Nucleus accumbens (tissue), 56 donors: ENCODE results near the gene TBX10.
"Not testable (repeated sequence)": the region's sequence is repeated elsewhere in the genome, so short reads cannot be mapped to it uniquely, and the experiment has no call there.

Experiments used
- DNase-seq, 56 donors: peaks; one replicate each; lab custom pipeline; 2025; lab: John Stamatoyannopoulos, UW

Gene TBX10

GRCh38 chr11:67646535-67647336, 7.2 kb upstream of the TBX10 start:
- DNase-seq = no peak

GRCh38 chr11:67645521-67646461, 6.2 kb upstream of the TBX10 start:
- DNase-seq = no peak

- DNase-seq = no peak
Measured at GRCh38 chr11:67644472-67645418, 5.2 kb upstream of the TBX10 start.

GRCh38 chr11:67644042-67644441, 4.5 kb upstream of the TBX10 start:
- DNase-seq = no peak

- no peak for DNase-seq
Measured at GRCh38 chr11:67642173-67643120, 2.9 kb upstream of the TBX10 start.

GRCh38 chr11:67641338-67642172, 2.0 kb upstream of the TBX10 start:
- DNase-seq = no peak

GRCh38 chr11:67640758-67641337, 1.3 kb upstream of the TBX10 start:
- no peak for DNase-seq

GRCh38 chr11:67640021-67640757, 626 bp upstream of the TBX10 start:
- DNase-seq = peak in 32 of 56 donors; percentile 9 to 76 (median 30)

- no peak for DNase-seq
Measured at GRCh38 chr11:67638535-67639437, 777 bp downstream of the TBX10 start.

GRCh38 chr11:67637441-67637840, 2.1 kb downstream of the TBX10 start:
- not testable (repeated sequence) for DNase-seq

GRCh38 chr11:67636962-67637361, 2.6 kb downstream of the TBX10 start:
- no peak for DNase-seq

GRCh38 chr11:67635231-67635521, 4.4 kb downstream of the TBX10 start:
- DNase-seq = no peak

- DNase-seq = no peak
Measured at GRCh38 chr11:67634366-67635230, 5.0 kb downstream of the TBX10 start.

- no peak for DNase-seq
Measured at GRCh38 chr11:67633758-67634365, 5.7 kb downstream of the TBX10 start.
